Neural cell (in vitro differentiated cells): ENCODE data around the gene MGLL.

Source experiments
- EP300 ChIP-seq: fragments of 450-650 bp; conservative IDR thresholded peaks from 2 replicates; pipeline ENCODE4 v1.6.1; 2014; ENCODE audit warnings: antibody characterized with exemption, mild to moderate bottlenecking, moderate library complexity; ENCODE audit not compliant: poor library complexity, severe bottlenecking
- POLR2AphosphoS5 ChIP-seq: IDR thresholded peaks from 2 replicates; pipeline ENCODE4 v1.6.1; 2012
- SMC3 ChIP-seq: fragments of 450-650 bp; conservative IDR thresholded peaks from 2 replicates; pipeline ENCODE4 v1.6.1; 2014; ENCODE audit warnings: antibody characterized with exemption, mild to moderate bottlenecking, moderate library complexity; ENCODE audit not compliant: poor library complexity
- TAF1 ChIP-seq: IDR thresholded peaks from 2 replicates; pipeline ENCODE4 v1.6.1; 2012; ENCODE audit warnings: low read depth
- TF ChIP-seq, protein P1 (sequence below): fragments of 450-650 bp; IDR thresholded peaks from 2 replicates; pipeline ENCODE4 v1.5.1; 2014; ENCODE audit warnings: antibody characterized with exemption, mild to moderate bottlenecking, moderate library complexity; ENCODE audit not compliant: poor library complexity, severe bottlenecking

GRCh38 chr3:127824151-127824825 is 2.0 kb upstream of the MGLL start:
- TF ChIP-seq, protein P1, sequence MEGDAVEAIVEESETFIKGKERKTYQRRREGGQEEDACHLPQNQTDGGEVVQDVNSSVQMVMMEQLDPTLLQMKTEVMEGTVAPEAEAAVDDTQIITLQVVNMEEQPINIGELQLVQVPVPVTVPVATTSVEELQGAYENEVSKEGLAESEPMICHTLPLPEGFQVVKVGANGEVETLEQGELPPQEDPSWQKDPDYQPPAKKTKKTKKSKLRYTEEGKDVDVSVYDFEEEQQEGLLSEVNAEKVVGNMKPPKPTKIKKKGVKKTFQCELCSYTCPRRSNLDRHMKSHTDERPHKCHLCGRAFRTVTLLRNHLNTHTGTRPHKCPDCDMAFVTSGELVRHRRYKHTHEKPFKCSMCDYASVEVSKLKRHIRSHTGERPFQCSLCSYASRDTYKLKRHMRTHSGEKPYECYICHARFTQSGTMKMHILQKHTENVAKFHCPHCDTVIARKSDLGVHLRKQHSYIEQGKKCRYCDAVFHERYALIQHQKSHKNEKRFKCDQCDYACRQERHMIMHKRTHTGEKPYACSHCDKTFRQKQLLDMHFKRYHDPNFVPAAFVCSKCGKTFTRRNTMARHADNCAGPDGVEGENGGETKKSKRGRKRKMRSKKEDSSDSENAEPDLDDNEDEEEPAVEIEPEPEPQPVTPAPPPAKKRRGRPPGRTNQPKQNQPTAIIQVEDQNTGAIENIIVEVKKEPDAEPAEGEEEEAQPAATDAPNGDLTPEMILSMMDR: no peak
- TF ChIP-seq EP300: no peak
- TF ChIP-seq TAF1: no peak
- TF ChIP-seq POLR2AphosphoS5: no peak
- no peak for TF ChIP-seq SMC3
